ENCODE results near the gene CST11.

- TF ChIP-seq TAF1 (IDR thresholded peaks at IDR 0.05; ENCODE audit: low read depth) (no peak), REST (IDR thresholded peaks at IDR 0.05; ENCODE audit: low read depth) (no peak), MAX (IDR thresholded peaks at IDR 0.05) (no peak), EP300 (IDR thresholded peaks at IDR 0.05; ENCODE audit: borderline replicate concordance) (no peak), NFIC (IDR thresholded peaks at IDR 0.05) (no peak), FOXM1 (IDR thresholded peaks at IDR 0.05; ENCODE audit: borderline replicate concordance, low read depth) (no peak), RAD21 (IDR thresholded peaks at IDR 0.05; ENCODE audit: low read depth) (no peak), YY1 (IDR thresholded peaks at IDR 0.05; ENCODE audit: low read depth) (no peak), CREB1 (IDR thresholded peaks at IDR 0.05; ENCODE audit: low read depth) (no peak)
- TF ChIP-seq, protein P1, sequence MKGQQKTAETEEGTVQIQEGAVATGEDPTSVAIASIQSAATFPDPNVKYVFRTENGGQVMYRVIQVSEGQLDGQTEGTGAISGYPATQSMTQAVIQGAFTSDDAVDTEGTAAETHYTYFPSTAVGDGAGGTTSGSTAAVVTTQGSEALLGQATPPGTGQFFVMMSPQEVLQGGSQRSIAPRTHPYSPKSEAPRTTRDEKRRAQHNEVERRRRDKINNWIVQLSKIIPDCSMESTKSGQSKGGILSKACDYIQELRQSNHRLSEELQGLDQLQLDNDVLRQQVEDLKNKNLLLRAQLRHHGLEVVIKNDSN (IDR thresholded peaks at IDR 0.05), result no peak
Measured at GRCh38 chr20:23408957-23409356, 43.7 kb downstream of the CST11 start.
